NCI-H128 (cell line): ENCODE measurements around the gene TRIM73.
"Not testable (repeated sequence)": the region's sequence is repeated elsewhere in the genome, so short reads cannot be mapped to it uniquely, and the experiment has no call there.

Experiments used
- DNase-seq: peaks from one replicate; lab custom pipeline; 2025; ENCODE audit not compliant: unreplicated experiment; lab: John Stamatoyannopoulos, UW

Gene TRIM73

DNA sequence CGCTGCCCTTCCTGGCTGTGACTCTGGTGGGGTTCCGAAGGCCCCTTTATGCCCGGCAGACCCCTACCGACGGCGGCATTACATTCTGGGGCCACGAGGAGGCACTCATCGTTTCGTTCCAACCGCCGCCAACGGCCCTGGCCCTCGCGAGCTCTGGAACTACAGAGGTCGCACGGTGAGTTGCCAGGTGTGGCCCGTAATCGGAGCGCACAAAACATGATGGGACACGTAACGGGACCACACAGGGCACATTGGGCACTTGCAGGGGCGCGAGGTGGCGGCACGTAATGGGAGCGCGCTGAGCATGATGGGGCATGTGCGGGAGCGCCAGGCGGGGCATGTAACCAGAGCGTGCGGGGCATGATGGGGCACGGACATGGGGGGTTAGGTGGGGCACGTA lies at the start of gene TRIM73:
Gene TRIM73, plus strand, starts transcription at position 301 of the 400 bp plus-strand sequence. CDS start 3,305 bp downstream, outside the sequence.
- DNase-seq, result not testable (repeated sequence)

DNA sequence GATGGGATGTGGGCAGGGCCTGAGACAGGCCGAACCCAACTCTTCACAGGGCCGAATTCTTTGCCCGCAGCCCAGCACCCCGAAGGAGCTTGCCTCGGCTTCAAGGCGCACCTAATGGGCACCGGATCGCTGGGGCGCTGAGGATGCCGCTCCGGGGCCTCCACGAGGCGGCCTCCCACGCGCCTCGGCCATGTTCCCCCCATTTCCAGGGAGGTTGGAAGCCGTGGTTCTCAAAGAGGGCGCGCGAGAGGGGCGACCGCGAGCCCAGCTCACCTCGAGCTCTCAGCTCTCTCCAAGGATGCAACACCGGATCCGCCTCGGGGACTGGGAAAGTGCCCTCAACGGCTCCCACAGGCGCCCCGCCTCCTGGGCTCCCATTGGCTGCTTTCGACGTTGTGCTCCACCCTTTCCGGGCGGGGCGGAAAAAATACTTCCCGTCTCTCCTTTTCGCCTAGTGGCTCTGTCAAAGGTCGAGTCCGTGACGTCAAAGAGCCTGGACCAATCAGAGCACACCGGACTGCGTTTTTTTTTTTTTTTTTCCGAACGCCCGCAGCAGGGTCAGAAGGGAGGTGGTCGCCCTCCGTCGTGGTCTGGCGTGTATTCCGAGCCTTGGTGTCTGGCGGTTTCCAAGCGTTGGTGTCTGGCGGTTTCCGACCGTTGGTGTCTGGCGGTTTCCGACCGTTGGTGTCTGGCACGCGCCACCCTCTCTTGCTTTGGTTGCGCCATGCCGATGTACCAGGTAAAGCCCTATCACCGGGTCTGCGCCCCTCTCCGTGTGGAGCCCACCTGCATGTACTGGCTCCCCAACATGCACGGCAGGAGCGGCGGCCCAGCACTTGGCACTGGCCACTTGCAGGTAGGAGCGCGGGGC lies 36.5 kb upstream of the TRIM73 start:
- not testable (repeated sequence) for DNase-seq

DNA sequence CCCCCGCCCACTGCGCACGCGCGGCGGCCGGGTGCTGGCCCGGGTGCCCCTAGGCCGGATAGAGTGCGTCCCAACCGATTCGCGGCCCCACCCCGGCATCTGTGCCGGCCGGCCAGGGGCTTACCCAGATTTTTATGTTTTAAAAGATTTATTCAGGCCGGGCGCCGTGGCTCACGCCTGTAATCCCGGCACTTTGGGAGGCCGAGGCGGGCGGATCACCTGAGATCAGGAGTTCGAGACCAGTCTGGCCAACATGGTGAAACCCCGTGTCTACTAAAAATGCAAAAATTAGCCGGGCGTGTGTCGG lies 35.9 kb upstream of the TRIM73 start:
- not testable (repeated sequence) for DNase-seq

DNA sequence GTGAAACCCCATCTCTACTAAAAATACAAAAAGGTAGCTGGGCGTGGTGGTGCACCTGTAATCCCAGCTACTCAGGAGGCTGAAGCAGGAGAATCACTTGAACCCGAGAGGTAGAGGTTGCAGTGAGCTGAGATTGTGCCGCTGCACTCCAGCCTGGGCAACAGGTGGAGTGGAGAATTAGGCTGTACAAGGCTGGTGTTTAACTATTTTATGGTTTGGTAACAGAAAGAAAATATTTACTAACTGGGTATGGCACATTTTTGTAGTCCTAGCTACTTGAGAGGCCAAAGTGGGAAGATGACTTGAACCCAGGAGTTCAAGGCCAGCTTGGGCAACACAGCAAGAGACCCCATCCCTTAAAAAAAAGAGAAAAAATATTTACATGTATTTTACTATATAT lies 31.4 kb upstream of the TRIM73 start:
- not testable (repeated sequence) for DNase-seq

DNA sequence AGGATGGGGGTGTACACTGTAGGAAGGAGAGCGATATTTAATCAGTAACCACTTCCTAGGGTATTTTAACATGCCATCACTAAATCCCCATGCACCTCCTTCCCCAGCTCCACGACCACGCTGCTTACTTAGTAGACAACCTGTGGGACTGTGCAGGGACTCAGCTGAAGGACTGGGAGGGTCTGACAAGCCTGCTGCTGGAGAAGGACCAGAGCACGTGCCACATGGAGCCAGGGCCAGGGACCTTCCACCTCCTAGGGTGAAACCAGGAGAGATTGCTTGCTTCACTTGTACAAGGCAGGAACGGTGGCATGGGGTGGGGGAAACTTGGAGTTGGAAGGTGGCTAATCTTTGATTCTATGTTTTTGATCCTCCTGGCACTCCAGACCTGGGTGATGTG lies 28.8 kb upstream of the TRIM73 start:
- not testable (repeated sequence) for DNase-seq

DNA sequence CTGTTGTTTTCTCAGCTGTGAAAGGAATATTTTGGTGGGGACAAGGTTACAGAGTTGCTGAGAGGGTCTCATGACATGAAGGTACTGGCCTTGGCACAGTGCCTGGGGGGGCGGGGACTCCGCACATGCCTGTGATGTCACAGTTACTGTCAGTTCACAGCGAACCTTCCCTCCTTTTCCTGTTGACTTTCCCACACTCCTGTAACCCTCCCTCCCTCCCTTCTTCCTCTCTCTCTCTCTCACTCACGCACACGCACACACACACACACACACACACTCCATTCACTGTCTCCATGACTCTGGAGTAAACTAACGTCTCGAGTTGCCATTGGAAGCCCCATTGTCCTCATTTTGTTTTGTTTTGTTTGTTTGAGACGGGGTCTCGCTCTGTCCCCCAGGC lies 28.1 kb upstream of the TRIM73 start:
- not testable (repeated sequence) for DNase-seq

DNA sequence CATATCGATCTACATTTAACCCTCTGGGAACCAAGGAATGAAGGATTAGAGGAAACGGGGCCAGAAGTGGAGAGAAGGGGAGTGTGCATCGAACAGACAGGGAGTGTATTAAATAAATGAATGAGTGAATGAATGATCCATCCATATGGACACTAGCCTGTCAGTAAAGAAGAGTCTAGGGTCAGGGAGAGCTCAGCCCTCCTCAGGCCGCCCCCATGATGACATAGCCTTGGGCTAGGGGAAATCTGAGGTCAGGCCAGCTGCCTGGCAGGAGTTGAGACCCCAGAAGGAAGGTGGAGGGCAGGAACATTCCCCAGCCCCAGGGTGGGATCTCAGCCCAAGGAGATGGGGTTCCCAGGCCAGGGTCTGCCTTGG lies 21.3 kb upstream of the TRIM73 start:
- DNase-seq, result not testable (repeated sequence)

DNA sequence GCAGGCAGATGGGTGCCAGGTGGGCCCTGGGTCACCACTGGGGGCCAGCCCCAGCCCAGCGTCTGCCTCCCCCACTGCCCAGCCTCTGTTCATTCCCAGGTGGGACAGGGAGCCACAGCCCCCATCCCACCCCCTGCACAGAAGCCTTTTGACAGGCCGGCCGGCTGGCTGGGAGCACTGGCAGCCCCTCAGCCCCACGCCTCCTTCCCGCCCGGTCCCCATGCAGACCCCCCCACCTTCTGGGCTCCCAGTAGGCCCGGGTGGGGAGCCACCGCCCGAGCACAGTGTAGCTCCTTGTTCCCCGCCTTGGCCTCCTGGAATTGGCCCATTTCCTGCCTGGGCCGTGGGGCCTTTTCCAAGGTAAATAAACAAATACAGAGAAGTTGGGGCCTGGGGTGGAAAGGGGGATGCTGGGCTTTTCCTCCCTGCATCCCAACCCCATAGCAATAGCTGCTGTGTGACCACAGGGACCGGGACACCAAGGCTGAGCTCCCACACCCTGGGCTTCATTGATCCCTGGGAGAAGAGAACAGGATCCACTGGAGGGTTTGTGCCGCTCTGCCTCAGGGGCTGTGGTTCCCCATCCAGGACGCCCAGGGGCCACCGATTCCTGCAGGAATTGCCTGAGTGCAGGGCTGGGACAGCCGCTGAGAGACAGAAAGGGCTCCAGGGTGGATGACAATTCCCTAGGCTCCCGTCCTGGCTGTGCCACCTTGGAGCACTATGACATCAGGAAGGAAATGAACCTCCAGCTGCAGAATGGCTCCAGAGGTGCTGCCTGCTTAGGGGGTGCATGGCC lies 20.7 kb upstream of the TRIM73 start:
- not testable (repeated sequence) for DNase-seq

DNA sequence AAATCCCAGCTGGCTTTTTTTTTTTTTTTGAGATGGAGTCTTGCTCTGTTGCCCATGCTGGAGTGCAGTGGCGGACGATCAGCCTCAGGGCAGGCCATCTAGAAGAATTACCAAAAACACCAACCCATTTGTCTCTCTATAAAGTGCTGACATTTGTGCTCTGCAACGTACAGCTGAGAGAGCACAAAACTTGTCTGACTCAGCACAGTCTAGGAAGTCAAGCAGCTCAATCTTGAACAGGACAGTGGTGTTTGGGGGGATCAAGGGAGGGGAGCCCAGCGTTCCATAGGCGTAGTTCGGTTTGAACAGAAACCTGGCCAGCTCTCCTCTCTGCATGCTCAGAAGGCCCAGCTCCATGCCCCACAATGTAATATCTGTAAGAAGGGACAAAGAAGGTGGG lies 2.2 kb upstream of the TRIM73 start:
- DNase-seq, result not testable (repeated sequence)

DNA sequence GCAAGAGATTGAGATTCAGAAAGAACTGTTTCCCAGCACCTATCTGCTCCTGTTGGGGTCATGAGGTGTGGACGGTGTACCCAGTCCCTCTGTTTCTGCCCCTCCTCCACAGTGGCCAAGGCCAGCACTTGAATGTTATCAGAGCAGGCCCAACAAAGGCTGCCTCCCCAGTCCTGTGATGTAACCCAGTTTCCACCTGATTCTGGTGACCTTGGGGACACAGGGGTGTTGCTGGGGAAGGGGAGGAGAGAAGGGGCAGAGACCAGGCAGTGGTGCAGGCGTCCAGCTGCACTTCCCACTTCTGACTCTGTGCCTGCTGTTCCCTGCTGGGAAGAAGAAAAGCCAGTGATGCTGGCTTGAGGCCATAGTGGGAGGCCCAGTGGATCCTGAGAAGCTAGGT lies 2.4 kb downstream of the TRIM73 start:
- DNase-seq, result not testable (repeated sequence)

DNA sequence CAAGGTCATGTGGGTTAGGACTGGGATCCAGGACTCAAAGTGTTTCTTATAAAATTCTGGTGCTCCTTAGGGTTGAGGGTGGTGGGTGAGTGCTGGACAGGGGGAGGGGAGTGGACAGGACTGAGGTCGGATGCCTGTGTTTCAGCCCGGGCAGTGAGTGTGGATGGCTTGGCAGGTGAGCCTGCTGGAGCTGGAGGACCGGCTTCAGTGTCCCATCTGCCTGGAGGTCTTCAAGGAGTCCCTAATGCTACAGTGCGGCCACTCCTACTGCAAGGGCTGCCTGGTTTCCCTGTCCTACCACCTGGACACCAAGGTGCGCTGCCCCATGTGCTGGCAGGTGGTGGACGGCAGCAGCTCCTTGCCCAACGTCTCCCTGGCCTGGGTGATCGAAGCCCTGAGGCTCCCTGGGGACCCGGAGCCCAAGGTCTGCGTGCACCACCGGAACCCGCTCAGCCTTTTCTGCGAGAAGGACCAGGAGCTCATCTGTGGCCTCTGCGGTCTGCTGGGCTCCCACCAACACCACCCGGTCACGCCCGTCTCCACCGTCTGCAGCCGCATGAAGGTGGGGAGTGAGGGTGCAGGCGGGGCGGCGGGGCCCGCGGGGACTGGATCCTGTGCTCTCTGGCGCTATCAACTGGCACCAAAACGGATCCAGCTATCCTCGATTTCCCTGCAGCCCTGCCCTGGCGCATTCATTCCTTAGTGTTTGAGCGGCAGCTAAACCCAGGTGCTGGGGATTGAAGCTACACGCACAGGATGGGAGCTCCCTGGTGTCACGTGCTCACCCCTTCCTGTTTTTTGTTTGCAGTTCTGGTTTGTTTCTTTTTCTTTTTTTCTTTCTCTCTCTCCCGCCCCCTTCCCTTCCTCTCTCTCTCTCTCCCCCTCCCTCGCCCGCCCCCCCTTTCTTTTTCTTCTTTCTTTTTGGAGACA lies 3.6 kb downstream of the TRIM73 start:
- DNase-seq, result not testable (repeated sequence)

DNA sequence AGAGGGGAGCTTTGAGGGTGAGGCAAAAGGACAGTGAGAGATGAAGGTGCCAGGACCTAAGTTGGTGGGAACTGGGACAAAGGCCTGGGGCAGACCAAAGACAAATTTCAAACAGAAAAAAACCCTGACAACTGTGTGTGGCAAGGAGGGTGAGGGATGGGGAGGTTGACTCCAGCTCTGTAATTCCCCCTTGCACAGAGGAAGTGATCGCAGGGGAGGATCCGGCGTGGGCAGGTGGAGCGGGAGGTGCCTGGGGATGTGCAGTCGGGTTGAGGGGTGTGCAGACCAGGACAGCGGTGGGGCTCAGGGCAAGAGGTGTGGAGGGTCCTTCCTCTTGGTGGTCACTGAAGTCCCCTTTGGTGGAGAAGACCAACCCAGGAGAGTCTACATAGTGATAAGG lies 5.1 kb downstream of the TRIM73 start:
- not testable (repeated sequence) for DNase-seq

DNA sequence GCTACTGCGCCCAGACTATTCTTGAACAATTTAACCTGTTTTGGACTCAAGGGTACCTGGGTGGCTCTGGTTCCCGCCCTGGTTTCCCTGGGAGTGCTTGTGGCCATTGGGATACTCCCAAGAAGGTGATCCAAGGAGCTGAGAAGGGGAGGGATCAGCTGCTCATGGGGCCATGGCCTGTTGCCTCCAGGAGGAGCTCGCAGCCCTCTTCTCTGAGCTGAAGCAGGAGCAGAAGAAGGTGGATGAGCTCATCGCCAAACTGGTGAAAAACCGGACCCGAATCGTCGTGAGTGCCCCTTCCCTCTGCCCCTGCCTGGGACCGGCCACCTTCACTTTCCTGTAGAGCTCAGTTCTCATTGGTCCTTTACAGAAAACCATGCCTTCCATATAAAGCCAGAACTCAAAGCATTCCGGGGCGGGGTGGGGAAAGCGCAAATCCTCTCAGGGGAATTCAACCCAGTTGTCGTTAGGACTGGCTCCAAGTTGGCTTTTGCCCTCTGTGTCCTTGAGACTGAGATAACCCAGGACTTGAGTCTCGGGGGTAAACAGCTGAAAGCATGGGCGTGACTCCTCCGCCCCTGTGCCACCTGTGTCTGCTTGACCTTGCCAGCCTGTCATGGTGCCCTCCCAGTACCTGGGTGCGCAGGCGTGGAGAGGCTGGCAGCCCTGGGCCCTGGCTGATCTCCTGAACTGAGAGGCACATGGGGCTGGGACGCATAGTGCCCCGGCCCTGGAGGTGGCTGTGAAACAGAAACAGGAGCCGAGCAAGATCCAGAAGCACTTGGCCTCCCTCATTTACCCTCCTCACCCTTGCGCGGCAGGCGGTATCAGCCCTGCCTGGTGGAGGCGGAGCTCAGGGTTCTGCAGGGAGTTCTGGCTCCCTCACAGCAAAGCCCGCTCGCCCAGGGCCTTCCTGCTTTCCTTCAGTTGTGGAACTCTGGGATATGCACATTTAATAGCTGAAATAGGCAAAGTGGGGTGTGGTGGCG lies 8.3 kb downstream of the TRIM73 start:
- DNase-seq, result not testable (repeated sequence)

DNA sequence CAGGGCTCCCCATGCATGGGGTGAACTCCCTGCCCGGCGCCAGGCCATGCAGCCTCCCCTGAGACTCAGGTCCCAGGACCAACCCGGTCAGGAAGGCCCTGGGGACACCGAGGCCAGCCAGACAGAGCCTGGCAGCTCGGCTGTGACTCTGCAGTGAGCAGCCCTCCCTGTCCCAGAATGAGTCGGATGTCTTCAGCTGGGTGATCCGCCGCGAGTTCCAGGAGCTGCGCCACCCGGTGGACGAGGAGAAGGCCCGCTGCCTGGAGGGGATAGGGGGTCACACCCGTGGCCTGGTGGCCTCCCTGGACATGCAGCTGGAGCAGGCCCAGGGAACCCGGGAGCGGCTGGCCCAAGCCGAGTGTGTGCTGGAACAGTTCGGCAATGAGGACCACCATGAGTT lies 9.2 kb downstream of the TRIM73 start:
- not testable (repeated sequence) for DNase-seq

DNA sequence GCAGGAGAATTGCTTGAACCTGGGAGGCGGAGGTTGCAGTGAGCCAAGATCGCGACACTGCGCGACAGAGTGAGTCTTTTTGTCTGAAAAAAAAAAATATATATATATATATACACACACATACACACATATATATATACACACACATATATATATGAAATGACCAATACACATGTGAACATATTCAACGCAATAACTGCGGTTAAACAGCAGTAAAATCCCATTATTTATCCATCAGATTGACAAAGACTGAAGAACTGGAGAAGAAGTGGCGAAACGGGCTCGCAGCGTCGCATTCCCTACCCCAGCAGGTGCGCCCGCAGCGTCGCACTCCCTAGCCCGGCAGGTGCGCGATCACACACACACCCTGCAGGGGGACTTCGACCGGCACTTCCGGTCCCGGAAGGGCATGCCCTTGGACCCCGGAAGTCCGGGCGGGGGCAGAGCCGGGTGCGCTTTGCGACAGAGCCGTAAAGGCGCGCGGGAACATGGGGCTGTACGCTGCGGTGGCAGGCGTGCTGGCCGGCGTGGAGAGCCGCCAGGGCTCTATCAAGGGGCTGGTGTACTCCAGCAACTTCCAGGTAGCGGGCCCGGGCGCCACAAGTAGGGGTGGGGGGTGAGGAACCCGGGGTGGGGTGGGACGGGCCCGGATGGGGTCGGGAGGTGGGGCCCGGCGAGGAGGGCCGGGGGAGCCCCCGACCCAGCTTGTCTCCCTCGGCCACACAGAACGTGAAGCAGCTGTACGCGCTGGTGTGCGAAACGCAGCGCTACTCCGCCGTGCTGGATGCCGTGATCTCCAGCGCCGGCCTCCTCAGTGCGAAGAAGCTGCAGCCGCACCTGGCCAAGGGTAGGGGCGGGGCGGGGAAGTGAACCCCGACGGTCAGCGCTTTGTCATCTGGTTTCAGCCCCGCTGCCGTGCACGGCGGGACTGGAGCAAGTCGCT lies 14.7 kb downstream of the TRIM73 start:
- DNase-seq, result not testable (repeated sequence)

DNA sequence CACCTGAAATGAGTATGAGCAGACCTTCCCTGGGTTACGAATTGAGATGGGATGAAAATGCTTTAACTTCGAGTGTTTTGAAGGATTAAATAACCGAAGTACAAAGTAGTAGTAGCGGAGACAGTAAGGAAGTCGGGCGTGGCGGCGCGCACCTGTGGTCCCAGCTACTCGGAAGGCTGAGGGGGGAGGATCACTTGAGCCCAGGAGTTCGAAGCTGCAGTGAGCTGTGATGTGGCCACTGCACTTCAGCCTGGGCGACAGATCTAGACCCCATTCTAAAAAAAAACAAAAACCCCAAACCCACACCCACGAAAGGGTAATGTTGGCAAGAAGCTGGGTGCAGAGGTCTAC lies 15.4 kb downstream of the TRIM73 start:
- DNase-seq, result not testable (repeated sequence)

DNA sequence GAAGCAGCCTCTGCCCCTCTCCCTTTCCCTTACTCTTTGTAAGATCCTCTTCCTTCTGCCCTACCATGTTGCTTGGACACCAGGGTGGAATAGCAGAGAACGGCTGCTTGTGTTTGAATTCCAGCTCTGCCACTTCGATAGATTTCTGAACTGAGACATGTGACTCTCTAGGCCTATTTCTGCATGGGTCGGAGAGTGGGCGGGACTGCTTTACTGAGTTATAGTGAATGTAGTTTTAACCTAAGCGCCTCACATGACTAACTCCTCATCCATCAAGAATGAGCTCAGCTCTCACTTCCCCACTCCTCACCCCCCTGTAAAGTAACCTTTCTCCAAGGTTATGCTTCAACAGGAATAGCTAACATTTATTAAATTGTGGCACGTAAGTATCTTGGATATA lies 18.8 kb downstream of the TRIM73 start:
- DNase-seq, result not testable (repeated sequence)

DNA sequence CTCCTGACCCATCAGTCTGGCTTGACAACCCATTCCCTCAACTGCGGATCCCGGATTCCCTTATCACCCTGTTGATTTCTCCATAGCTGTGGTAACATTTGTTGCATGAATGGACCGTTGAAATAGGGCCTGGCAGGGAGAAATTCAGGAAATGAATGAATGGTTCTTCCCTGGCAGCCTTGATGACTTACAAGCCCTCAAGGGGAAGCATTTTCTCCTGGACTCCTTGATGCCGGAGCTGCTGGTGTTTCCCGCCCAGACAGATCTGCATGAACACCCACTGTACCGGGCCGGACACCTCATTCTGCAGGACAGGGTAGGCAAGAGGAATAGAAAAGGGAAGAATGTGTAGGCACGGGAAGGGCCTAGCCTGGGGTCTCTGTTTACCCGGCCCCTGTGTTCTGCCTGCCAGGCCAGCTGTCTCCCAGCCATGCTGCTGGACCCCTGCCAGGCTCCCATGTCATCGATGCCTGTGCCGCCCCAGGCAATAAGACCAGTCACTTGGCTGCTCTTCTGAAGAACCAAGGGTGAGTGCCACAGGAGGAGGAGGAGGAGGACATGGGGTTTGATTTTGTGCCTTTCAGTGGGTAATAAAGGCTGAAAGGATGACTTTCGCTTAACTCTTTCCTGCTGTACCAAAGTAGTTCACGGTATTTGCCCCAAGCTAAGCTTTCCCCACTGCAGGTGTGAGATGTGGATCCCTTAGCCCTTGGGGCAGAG lies 19.4 kb downstream of the TRIM73 start:
- not testable (repeated sequence) for DNase-seq
